HG03442 (cell line): ENCODE results near the gene PORCN.

Experiments
- ATAC-seq: cut with Tn5 transposase; IDR thresholded peaks from one replicate; pipeline ENCODE4 v1.9.1; 2021; ENCODE audit warnings: mild to moderate bottlenecking, moderate library complexity; ENCODE audit not compliant: unreplicated experiment

The PORCN gene

DNA sequence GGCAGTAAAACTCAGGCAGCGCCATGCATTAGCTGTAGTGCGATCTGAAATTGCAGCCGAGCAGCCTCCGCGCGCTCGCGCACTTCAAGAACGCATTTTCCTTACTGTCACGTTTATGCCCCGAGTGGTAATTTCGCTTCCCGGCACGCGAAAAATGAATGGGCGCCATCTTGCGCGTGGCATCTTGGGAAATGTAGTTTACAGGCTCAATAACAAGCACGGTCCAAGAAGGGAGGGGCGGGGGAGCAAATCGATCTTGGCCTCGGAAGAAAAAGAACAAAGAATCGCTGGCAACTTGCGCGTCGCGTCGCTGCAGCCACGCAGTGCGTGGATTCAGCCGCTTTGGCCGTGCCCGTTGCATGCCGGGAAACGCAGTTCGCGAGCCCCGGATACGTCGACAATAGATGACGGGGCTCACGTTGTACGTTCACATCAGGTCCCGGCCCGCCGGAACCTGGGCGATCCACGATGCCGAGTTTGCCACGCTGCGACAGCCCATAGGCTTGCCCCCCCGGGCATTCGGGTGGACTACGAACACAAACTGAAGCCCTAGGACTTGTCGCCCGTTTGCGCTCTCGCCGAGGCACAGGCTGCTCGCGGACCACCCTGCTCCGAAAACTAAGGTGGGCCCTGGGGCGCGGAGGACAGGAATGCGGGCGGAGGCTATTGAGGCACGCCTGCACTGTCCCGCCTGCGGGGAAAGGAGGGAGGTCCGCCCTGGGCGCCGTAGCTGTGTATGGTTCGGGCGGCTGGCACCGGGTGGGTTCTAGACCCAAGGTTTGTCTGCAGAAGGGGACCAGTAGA lies 32.8 kb upstream of the PORCN start, which contains the start of gene FTSJ1:
Gene FTSJ1, plus strand, starts transcription at position 426 of the 804 bp plus-strand sequence. CDS start 1,849 bp downstream, outside the sequence.
- peak; percentile 85 for ATAC-seq

DNA sequence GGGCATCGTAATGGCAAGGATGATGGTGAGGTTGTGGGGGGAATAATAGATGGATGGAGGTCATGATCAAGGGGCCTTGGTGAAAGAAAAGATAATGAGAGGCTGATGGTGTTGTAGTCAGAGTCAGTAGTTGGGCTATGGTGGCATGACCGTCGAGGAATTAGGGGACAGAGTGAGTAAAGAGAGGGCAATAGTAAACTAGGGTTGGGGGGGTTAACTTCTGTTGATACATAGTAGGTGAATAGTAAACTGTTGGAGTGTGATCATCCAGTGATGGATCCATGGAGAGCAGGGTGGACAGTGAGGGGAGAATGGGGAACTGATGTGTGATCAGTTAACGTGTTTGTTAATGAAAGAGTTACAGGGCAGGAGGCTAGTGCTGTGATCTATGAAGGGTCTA lies 31.9 kb upstream of the PORCN start:
- no peak for ATAC-seq

DNA sequence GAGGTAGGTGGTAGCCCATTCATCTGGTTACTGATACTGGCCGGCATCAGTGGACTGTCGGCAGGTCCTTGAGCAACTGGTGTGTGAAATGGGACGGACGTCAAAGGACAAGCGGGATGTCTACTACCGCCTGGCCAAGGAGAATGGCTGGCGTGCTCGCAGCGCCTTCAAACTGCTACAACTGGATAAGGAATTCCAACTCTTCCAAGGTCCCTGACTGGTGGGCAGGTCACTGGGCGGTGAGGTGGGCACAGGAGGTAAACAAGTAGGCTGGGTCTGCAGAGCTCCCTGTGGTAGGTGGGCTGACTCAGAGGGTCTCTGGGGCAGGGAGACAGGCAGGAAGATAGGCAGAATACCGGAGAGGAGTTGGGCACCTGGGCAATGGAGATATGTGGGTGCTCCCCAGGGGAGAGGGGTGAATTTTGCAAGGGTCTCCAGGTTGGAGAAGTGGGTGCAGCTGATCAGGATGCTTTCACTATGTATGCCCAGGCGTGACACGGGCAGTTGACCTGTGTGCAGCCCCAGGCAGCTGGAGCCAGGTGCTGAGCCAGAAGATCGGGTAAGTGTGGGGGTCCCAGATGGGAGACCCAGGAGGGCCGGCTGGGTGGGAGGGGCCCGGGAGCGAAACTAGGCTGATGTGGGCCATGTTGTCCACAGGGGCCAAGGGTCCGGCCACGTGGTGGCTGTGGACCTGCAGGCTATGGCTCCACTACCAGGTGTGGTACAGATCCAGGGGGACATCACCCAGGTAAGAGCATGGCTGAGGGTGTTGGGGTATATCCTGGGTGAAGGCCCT lies 30.6 kb upstream of the PORCN start:
- ATAC-seq = no peak

DNA sequence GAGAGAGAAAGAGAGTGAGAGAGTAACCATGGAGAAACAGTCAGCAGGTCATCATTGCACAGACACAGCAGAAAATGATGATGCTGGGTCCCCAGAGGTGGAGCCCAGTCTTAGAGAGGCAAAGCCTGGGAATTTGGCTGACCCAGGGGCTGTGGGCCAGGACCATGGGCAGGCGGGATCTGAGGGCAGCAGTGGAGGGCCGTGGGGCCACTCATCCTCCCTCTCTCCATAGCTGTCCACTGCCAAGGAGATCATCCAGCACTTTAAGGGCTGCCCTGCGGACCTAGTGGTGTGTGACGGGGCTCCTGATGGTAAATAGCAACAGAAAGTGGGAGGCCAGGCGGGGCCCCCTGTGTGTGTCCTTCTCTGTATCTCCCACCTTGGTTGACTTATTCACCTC lies 30.0 kb upstream of the PORCN start:
- ATAC-seq = no peak

DNA sequence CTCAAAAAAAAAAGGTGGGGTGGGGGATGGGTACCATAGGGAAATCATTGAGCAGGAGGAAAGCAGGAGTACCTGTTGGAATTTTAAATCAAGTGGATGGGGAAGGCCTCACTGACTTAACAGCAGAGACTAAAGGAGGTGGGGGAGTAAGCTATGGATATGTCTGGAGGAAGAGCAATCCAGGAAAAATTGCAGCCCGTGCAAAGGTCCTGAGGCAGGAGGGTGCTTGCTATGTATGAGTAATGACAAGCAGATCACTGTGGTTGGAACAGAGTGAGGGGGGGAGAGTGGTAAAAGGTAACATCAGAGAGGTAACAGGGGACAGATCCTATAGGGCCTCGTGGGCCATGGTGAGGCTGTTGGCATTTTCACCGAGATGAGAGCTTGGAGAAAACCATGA lies 28.6 kb upstream of the PORCN start:
- no peak for ATAC-seq

DNA sequence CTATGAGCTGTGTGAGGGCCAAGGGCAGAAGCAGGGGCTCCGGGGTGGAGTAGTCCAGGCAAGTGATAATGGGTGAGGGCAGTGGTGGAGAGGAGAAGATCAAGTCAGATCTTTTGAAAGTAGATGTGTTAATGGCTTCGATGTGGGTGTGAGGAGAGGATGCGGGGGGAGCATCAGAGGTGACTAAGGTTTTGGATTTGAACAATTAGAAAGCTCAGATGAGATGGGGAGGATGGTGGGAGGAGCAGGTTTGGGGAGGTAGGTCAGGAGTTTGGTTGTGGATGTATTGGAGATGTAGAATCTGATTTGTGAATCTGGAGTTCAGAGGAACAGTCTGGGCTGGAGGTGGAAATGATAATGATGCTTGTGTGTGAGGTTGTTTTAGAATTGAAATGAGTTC lies 28.2 kb upstream of the PORCN start:
- ATAC-seq = no peak

DNA sequence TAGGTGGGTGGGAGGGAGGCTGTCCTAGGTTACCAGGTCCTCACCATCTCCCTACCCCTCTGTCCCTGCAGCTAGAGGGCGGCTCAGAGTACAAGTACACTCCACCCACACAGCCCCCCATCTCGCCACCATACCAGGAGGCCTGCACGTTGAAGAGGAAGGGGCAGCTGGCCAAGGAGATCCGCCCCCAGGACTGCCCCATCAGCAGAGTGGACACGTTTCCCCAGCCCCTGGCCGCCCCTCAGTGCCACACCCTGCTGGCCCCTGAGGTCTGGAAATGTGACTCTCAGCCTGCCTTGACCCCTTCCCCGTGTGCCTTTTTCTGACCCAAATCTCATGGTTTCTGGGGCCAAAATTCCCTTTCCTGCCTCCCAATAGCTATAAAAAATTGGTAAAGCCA lies 26.3 kb upstream of the PORCN start:
- no peak for ATAC-seq

DNA sequence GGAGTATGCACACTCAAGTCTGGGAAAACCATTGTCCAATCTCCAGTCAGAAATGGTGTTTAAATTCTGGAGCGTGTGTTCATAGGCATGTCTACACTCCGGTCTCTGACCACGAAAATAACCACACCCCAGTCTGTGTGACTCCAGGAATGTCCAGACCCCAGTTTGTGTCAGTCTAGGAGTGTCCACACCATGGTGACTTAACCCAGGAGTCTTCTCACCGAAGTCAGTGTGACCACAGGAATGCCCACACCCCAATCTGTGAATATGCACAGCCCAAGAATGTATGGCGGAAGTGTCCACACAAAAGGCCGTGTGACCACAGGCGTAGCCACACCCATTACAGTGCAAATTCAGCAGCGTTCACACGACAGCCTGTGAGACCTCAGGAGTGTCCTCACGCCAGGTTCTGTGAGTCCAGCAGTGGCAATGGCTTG lies 21.4 kb upstream of the PORCN start:
- ATAC-seq = no peak

DNA sequence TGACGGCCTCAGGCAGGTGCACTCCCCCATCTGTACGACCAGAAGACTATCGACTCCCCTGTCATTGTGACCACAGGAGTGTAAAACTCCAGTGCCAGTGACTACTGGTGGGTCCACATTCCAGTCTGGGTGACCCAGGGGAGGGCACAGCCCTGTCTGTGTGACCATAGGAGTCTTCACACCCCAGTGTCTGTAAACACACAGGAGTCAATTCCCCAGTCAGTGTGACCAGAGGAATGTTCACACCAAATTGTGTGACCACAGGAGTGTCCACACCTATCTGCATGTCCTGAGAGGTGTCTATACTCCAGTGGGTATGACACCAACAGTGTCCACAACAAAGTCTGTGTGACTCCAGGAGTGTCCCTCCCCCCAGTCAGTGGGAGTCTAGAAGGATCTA lies 20.8 kb upstream of the PORCN start:
- ATAC-seq = no peak

DNA sequence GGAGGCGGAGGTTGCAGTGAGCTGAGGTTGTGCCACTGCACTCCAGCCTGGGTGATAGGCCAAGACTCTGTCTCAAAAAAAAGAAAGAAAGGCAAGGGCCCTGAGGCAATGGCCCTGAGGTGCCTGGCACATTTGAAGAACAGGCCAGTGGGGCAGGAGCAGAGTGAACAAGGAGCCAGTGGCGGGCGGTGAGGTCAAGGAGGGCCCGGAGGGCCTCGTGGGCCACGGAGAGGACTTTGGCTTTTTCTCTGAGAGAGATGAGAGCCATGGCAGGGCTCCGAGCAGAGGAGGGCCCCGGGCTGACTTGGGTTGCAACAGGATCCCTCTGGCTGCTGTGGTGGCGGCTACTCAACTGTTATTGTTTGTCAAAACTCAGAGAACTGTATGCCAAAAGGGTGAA lies 19.5 kb upstream of the PORCN start:
- ATAC-seq = no peak

DNA sequence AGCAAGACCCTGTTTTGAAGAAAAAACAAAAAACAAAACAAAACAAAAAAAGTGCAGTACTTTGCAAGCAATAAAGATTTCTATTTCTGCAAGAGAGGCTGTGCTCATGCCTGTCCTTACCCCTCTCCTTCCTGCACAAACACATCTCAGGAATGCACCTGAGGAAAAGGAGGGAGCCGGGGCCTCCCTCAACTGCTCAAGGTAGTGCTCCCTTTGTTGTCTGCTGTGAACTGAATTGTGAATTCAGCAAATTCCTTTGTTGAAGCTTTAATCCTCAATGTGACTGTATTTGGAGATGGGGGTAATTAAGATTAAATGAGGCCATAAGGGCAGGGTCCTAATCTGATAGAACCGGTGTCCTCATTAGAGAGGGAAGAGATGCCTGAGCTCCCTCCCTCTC lies 18.9 kb upstream of the PORCN start:
- no peak for ATAC-seq

DNA sequence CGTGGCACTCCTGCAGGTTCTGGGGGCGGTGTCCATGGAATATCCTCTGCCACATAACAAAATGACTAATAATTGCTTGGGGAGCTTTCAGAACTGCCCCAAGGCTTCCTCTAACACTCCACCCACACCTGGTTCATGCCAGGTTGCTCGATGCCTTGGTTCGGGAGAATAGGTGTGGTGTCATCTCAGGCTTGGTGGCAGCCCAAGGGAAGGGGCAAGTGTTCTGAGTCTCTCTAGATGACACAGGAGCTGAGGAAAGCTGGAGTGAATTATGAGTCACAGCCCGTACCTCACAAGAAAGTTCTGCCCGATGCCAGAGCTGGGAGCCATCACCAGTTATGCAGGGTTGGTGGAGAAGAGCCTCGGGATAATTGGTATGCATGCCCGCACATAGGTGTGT lies 18.1 kb upstream of the PORCN start:
- ATAC-seq = no peak

DNA sequence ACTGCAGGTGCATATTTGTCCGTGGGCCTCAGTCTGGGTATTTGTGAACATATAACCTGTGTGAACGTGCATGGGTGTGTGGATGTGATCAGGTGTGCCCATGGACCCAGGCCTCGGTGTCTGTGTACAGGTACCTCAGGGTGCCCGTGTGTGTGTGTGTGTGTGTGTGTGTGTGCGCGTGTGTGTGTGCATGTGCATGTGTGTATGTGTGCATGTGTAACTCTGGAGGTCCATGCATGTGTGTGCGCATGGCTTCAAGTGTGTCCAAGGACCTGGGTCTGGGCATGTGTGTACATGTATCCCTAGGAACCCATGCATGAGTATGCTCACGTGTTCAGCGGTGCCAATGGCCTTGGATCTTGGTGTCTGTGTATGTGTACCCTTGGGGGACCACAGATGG lies 17.0 kb upstream of the PORCN start:
- ATAC-seq = no peak

DNA sequence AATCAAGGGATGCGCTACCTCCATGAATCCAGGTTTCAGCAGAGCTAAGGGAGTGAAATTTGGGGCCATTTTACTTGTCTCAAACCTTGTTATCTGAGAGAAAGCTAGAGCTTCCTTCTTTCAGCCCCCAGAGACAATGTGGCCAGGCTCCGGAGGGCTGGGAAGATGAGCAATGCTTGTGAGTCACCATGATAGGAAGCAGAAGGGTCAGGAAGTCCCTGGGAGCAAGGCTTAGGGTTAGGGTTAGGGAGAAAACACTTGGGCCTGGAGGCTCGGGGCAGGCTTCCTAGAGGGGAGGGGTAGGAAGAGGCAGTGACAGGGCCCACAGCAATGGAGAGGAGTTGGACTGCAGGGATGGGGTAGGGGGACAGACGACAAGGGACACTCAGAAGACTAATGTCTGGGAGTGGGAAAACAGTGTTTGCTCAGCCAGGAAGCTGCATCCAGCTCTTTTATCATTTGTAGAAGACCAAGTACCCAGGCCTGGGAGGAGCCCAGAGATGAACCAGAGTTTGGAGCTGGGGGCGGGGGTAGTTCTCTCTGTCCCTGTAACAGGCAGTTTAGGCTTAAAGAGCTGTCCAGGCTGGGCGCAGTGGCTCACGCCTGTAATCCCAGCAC lies 16.4 kb upstream of the PORCN start:
- no peak for ATAC-seq

DNA sequence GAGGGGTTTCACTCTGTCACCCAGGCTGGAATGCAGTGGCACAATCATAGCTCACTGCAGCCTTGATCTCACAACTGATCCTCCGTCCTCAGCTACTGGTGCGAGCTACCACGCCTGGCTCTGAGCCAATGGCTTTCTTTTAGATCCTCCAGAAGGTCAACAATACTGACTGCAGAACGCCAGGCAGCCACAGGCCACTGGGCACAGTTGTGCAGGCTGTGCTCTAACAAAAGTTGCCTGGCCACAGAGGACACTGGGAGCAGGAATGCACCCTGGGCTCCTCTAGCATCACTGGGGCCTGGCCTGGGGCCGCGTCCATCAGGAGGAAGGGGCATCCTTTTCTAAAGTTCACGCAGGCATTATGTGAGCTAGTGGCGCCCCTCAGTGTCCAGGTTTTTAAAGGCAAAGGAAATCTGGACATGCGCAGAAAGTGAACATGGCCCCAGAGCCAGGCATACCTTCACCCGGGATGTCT lies 14.9 kb upstream of the PORCN start:
- no peak for ATAC-seq

DNA sequence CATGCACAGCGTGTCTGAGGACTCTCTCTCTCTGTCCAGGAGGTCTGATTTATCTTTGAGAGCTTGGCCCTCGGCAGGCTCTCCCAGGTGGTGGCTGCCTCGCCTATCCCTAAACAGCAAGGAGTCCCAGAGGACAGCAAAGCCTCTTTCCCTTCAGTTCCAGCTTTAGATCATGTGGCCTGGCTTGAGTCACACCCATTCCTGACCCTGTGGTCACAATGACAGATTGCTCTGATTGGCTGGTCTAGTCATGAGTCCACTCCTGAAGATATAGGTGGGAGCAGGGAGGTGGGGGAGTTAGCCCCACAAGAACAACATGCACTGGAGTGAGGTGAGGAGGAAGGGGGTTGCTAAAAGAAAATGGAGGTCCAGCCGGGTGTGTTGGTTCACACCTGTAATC lies 12.1 kb upstream of the PORCN start:
- no peak for ATAC-seq

DNA sequence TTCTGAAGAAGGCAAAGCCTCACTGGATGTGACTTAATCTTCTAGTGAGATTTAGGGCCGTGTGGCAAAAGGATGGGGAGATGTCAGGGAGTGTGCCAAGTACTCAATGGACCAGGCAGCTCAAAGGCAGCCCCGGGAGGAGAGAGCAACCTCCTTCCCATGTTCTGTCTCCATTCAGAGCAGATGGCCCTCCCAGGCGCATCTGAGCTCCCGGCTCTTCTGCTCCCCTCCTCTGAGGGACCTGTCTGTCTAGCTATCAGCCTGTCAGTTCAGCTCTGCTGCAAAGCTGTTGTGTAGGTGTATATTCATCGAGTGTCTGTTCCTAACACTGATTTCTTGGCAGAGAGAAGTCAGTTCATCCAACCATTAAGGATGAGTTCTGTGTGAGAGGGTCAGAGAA lies 10.9 kb upstream of the PORCN start:
- ATAC-seq = no peak

DNA sequence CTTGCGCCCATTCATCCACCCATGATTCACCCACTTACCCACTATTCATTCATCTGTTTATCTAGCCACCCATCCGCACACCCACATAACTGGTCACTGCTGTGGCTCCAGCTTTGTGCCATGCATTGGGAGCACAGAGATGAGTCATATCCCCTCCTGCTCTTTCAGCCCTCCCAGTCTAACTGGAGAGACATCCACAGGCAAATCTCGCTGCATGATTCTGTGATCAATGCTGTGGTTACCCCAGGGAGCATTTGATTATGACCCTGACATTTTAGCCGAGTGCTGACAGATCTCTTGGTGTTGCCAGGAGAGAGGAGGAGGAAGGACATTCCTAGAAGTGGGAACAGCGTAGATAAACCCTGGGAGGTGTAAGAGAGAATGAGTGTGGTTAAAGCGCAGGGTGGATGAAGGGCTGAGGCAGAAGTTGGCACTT lies 10.4 kb upstream of the PORCN start:
- no peak for ATAC-seq

DNA sequence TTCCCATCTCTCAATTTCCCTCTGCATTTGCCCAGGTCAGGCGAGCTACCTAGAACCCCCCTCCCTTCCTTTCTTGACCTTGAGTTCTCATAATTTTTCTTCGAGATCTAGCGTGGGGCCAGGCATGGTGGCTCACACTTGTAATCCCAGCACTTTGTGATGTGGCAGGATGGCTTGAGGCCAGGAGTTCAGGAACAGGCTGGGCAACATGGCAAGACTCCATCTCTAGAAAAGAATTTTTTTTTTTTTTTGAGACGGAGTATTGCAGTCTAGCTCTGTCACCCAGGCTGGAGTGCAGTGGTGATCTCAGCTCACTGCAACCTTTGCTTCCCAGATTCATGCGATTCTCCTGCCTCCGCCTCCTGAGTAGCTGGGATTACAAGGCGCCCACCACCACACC lies 4.5 kb upstream of the PORCN start:
- ATAC-seq = no peak

DNA sequence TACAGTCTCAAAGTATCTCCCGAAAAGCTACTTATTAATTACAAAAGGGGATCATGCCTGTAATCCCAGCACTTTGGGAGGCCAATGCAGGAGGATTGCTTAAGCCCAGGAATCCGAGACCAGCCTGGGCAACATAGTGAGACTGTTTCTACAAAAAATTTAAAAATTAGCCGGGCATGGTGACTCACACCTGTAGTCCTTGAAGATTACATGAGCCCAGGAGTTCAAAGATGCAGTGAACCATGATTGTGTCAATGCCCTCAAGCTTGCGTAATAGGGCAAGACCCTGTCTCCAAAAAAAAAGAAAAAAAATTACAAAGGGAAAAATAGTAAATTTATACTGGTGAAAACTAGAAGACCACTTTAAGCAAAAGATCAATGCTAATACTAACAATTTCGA lies 3.3 kb upstream of the PORCN start:
- ATAC-seq = no peak

DNA sequence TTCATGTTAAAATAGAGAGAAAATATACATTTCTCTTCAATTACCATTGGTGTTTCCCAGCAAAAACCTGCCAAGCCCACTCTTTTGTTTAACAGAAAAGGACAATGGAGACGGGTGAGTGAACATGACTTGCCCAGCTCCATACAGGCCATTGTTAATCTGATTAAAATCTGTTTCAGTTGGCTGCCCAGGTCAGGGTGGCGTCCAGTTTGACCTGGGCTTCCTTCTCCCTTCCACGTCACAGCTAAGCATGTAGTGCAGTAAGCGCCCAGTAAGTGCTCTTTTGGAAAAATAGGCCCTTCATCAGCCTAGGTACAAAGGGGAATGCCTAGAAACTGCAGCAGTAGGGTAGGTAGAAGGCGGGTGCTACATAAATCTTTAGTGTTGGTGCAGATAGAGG lies 1.5 kb upstream of the PORCN start:
- no peak for ATAC-seq

DNA sequence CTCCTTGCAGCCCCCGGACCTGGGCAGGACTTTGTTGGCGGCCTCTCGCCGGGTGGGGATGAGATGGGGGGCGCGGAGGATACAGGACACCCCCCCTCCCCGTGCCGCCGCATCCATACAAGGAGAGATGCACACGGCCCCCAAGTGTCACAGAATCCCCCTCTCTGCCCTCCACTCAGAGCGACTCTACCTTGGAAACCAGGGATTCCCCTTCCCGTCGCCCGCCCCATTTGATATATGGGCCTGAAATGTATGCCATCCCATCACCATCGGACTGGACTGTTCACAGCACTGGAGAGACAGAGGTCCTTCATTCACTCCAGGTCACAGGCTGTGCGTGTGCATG lies 426 bp downstream of the PORCN start:
- no peak for ATAC-seq
